GM12873 (cell line): ENCODE results near the gene SMO.

Source experiments
- TF ChIP-seq, protein P1 (sequence below): IDR thresholded peaks from 2 replicates; pipeline ENCODE4 v1.5.1; 2012; ENCODE audit warnings: low read depth, mild to moderate bottlenecking, moderate library complexity, low read length, control low read depth; ENCODE audit not compliant: insufficient read depth; ENCODE audit errors: missing control alignments

The SMO gene

DNA sequence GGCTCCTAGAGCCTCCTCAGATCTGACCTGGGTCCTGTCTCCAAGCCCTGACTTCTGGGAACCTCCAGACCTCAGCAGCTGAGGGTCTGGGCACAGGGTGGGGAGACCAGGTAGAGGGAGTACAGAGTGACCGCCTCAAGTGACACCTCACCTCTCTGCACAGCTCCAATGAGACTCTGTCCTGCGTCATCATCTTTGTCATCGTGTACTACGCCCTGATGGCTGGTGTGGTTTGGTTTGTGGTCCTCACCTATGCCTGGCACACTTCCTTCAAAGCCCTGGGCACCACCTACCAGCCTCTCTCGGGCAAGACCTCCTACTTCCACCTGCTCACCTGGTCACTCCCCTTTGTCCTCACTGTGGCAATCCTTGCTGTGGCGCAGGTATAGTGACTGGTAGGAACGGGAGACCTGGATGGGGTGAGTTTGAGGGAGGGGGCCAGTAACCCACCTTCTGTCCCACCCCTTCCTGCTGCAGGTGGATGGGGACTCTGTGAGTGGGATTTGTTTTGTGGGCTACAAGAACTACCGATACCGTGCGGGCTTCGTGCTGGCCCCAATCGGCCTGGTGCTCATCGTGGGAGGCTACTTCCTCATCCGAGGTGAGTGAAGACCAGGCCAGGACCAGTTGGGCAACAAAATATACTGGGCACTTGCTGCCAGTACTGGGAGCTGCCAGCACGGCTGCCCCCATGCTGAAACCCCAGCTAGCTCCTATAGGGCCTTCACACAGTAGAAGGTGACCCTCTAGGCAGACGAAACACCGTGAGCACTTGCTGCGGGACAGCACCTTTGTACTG lies 17.8 kb downstream of the SMO start:
- TF ChIP-seq, protein P1, sequence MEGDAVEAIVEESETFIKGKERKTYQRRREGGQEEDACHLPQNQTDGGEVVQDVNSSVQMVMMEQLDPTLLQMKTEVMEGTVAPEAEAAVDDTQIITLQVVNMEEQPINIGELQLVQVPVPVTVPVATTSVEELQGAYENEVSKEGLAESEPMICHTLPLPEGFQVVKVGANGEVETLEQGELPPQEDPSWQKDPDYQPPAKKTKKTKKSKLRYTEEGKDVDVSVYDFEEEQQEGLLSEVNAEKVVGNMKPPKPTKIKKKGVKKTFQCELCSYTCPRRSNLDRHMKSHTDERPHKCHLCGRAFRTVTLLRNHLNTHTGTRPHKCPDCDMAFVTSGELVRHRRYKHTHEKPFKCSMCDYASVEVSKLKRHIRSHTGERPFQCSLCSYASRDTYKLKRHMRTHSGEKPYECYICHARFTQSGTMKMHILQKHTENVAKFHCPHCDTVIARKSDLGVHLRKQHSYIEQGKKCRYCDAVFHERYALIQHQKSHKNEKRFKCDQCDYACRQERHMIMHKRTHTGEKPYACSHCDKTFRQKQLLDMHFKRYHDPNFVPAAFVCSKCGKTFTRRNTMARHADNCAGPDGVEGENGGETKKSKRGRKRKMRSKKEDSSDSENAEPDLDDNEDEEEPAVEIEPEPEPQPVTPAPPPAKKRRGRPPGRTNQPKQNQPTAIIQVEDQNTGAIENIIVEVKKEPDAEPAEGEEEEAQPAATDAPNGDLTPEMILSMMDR, result no peak

DNA sequence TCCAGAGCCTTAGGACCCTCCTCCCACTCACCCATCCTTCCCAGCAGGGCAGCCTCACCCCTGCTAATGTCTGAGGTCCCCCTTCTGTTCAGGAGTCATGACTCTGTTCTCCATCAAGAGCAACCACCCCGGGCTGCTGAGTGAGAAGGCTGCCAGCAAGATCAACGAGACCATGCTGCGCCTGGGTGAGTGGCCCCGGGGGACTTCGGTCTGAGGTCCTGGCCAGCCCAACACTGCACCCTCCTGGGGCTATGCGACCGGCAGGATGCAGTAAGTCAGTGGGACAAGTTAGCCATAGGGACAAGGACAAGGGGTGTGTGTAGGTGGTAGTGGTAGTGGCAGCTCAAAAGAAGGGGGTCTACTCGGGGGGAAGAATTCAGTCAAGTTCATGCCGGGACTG lies 20.2 kb downstream of the SMO start:
- TF ChIP-seq, protein P1, result no peak

DNA sequence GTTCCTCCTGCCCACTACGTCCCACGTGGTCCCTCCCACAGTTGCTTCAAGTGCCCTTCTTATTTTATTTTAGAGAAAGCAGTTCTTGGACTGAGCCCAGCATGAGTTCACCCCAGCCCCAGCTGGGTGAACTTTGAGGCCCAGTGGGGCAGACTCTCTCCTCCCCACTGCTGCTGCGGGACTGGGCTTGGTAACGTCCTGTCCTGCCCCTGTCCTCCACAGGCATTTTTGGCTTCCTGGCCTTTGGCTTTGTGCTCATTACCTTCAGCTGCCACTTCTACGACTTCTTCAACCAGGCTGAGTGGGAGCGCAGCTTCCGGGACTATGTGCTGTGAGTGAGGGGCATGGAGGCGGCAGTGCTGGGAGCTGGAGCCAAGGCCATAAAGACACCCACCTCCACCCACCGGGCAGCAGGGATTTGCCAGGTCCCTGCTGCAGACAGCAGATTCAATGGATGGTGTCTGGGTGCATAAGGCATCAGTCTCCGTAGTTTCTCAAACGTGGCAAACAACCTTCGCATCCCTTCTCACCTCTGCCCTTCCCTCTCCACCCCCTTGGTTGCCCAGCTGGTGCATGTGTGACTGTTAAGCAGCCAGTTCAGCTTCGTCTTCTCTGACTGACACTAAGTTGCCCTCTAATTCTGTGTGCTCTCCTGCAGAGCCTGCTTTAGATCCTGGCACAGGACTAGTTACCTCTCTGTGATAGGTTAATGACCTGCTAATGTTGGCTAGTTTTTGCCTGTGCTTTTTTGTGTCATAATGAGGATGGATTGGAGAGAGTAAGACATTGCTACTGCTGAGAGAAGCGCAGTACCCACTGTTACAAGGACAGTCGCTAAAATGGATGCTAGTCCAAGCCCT lies 20.9 kb downstream of the SMO start:
- TF ChIP-seq, protein P1, result no peak

DNA sequence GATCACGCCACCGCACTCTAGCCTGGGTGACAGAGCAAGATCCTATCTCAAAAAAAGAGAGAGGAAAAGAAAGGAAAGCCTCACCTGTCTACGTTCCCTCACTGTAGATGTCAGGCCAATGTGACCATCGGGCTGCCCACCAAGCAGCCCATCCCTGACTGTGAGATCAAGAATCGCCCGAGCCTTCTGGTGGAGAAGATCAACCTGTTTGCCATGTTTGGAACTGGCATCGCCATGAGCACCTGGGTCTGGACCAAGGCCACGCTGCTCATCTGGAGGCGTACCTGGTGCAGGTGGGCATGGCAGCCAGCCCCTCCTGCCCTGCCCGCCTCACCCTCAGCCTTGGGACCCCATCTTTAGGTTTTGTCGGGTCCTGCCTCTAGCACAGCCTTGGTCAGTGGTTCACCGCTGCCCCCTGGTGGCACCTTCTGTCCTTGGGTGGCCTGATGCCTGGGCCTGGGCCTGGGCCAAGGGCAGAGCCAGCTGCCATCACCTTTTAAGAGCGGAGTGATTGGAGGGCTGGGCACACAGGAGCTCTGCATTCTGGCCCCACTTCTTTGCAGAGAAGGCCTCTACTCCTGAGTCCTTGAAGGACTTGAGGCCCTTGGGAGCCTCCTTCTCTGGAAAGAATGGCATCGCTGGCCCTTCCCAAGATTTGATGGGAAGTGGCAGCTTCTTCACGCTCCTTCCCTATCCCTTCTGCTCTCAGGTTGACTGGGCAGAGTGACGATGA lies 22.0 kb downstream of the SMO start:
- TF ChIP-seq, protein P1, result peak; percentile 91

DNA sequence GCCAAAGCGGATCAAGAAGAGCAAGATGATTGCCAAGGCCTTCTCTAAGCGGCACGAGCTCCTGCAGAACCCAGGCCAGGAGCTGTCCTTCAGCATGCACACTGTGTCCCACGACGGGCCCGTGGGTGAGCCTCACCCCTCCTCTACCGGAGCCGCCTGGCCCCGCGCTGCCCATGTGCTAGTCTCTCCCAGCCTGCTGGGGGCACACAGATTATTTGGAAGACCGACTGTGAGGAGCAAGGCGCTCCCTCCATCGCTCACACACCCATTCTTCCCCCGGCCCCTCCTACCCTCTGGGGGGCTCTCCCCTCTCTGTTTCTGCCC lies 22.5 kb downstream of the SMO start:
- TF ChIP-seq, protein P1, result no peak

DNA sequence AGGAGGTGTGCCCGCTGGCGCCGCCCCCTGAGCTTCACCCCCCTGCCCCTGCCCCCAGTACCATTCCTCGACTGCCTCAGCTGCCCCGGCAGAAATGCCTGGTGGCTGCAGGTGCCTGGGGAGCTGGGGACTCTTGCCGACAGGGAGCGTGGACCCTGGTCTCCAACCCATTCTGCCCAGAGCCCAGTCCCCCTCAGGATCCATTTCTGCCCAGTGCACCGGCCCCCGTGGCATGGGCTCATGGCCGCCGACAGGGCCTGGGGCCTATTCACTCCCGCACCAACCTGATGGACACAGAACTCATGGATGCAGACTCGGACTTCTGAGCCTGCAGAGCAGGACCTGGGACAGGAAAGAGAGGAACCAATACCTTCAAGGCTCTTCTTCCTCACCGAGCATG lies 23.7 kb downstream of the SMO start:
- TF ChIP-seq, protein P1, result no peak

DNA sequence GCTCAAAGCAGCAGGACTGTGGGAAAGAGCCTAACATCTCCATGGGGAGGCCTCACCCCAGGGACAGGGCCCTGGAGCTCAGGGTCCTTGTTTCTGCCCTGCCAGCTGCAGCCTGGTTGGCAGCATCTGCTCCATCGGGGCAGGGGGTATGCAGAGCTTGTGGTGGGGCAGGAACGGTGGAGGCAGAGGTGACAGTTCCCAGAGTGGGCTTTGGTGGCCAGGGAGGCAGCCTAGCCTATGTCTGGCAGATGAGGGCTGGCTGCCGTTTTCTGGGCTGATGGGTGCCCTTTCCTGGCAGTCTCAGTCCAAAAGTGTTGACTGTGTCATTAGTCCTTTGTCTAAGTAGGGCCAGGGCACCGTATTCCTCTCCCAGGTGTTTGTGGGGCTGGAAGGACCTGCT lies 24.2 kb downstream of the SMO start:
- TF ChIP-seq, protein P1, result no peak
